HepG2 (cell line): Measurements from ENCODE around the gene RPL36AL. TPM values are rescaled to one million over a fixed set of nuclear protein-coding genes. Genes with fewer than 3 reads are reported as not detected.
A peak's percentile ranks its signal among the peaks of the same experiment; 100 is the strongest.

Experiments used
- BATF2 ChIP-seq: sonication (generic); formaldehyde crosslinking; IDR thresholded peaks from 2 replicates; pipeline ENCODE4 v1.8.0; 2022; ENCODE audit warnings: mild to moderate bottlenecking, missing genetic modification reagents, moderate library complexity
- CENPX ChIP-seq: sonication (generic); formaldehyde crosslinking; IDR thresholded peaks from 2 replicates; pipeline ENCODE4 v1.9.0; 2021; ENCODE audit warnings: mild to moderate bottlenecking, missing genetic modification reagents, moderate library complexity
- FUBP1 ChIP-seq: sonication (generic); formaldehyde crosslinking; IDR thresholded peaks from 2 replicates; pipeline ENCODE4 v1.5.1; 2020; ENCODE audit warnings: missing genetic modification reagents, mild to moderate bottlenecking, borderline replicate concordance
- HMGXB4 ChIP-seq, 2 experiments: sonication (generic) in 1 of 2; formaldehyde crosslinking in 1 of 2; IDR thresholded peaks; 2 replicates each; pipeline versions ENCODE4 v1.4.0 to v1.6.1; 2018 to 2020; ENCODE audit warnings: missing genetic modification reagents in 2 of 2, borderline replicate concordance in 1 of 2, low read depth in 1 of 2, mild to moderate bottlenecking in 1 of 2, missing biosample characterization in 1 of 2
- MAF1 ChIP-seq: sonication (generic); formaldehyde crosslinking; IDR thresholded peaks from 2 replicates; pipeline ENCODE4 v1.5.0; 2020; ENCODE audit warnings: missing genetic modification reagents, borderline replicate concordance
- SMC3 ChIP-seq: IDR thresholded peaks from 2 replicates; pipeline ENCODE4 v1.6.1; 2011; ENCODE audit warnings: low read length, improper control_type of control experiment
- XRCC5 ChIP-seq: fragments of 200-400 bp; formaldehyde crosslinking; optimal IDR thresholded peaks from 2 replicates; pipeline ENCODE3; 2017; ENCODE audit warnings: mild to moderate bottlenecking, low read length
- ZEB1 ChIP-seq: IDR thresholded peaks from 2 replicates; pipeline ENCODE4 v1.6.1; 2012; ENCODE audit warnings: mild to moderate bottlenecking, low read depth, inconsistent platforms; ENCODE audit not compliant: insufficient replicate concordance
- ZNF567 ChIP-seq: sonication (generic); formaldehyde crosslinking; IDR thresholded peaks from 2 replicates; pipeline ENCODE4 v1.8.1; 2023; ENCODE audit warnings: mild to moderate bottlenecking, missing genetic modification reagents, borderline replicate concordance
- ZNF7 ChIP-seq: IDR thresholded peaks from 2 replicates; pipeline ENCODE4 v1.6.1; 2016; ENCODE audit warnings: missing biosample characterization, missing genetic modification reagents
- polyA plus RNA-seq, 8 experiments: library from polyadenylated mRNA; depleted of rRNA in 3 of 8; stranded (reverse) in 7 of 8; unstranded in 1 of 8; fragments of >200 nt; fragmentation: Illumina TruSeq in 4 of 8; extraction: Trizol in 4 of 8; gene quantifications; 2 replicates each; pipeline versions ENCODE4 v1.2.1 to v1.2.3, GENCODE V29; 2011 to 2016; ENCODE audit warnings: low read depth in 4 of 8, missing spikeins in 1 of 8, mixed read lengths in 1 of 8; ENCODE audit not compliant: insufficient read depth in 1 of 8
- total RNA-seq, 5 experiments: library from RNA; depleted of rRNA; stranded (reverse); fragments of >200 nt; fragmentation: Illumina TruSeq; extraction: Trizol; gene quantifications; 2 replicates each; pipeline ENCODE4 v1.2.3, GENCODE V29; 2016; ENCODE audit warnings: low read depth in 1 of 5
- TF ChIP-seq, protein P1 (sequence below): sonication (generic); formaldehyde crosslinking; IDR thresholded peaks from 2 replicates; pipeline ENCODE4 v1.5.0; 2020; ENCODE audit warnings: mild to moderate bottlenecking, missing genetic modification reagents
- TF ChIP-seq, protein P2 (sequence below): sonication (generic); formaldehyde crosslinking; conservative IDR thresholded peaks from 2 replicates; pipeline ENCODE4 v1.4.0; 2020; ENCODE audit warnings: mild to moderate bottlenecking, missing genetic modification reagents, moderate library complexity
- TF ChIP-seq, protein P3 (sequence below): sonication (generic); formaldehyde crosslinking; IDR thresholded peaks from 2 replicates; pipeline ENCODE4 v1.4.0; 2020; ENCODE audit warnings: missing genetic modification reagents, borderline replicate concordance

The RPL36AL gene
- total and polyA plus RNA-seq, 2 of the 13 experiments (the other 11 are each of a cell fraction or from before 2014, with no cell fraction given) = 90.0 to 294 TPM

GRCh38 chr14:49598485-49599300, 21.7 kb downstream of the RPL36AL start, which contains the start of gene LRR1 (continued):
- TF ChIP-seq, protein P1, sequence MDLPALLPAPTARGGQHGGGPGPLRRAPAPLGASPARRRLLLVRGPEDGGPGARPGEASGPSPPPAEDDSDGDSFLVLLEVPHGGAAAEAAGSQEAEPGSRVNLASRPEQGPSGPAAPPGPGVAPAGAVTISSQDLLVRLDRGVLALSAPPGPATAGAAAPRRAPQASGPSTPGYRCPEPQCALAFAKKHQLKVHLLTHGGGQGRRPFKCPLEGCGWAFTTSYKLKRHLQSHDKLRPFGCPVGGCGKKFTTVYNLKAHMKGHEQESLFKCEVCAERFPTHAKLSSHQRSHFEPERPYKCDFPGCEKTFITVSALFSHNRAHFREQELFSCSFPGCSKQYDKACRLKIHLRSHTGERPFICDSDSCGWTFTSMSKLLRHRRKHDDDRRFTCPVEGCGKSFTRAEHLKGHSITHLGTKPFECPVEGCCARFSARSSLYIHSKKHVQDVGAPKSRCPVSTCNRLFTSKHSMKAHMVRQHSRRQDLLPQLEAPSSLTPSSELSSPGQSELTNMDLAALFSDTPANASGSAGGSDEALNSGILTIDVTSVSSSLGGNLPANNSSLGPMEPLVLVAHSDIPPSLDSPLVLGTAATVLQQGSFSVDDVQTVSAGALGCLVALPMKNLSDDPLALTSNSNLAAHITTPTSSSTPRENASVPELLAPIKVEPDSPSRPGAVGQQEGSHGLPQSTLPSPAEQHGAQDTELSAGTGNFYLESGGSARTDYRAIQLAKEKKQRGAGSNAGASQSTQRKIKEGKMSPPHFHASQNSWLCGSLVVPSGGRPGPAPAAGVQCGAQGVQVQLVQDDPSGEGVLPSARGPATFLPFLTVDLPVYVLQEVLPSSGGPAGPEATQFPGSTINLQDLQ (CRISPR knock-in tag) = peak; percentile 81; the same call in 1 of the 2 replicates
- TF ChIP-seq ZNF7 (CRISPR knock-in tag) = no peak; the same call in 1 of the 2 replicates
- TF ChIP-seq, protein P2, sequence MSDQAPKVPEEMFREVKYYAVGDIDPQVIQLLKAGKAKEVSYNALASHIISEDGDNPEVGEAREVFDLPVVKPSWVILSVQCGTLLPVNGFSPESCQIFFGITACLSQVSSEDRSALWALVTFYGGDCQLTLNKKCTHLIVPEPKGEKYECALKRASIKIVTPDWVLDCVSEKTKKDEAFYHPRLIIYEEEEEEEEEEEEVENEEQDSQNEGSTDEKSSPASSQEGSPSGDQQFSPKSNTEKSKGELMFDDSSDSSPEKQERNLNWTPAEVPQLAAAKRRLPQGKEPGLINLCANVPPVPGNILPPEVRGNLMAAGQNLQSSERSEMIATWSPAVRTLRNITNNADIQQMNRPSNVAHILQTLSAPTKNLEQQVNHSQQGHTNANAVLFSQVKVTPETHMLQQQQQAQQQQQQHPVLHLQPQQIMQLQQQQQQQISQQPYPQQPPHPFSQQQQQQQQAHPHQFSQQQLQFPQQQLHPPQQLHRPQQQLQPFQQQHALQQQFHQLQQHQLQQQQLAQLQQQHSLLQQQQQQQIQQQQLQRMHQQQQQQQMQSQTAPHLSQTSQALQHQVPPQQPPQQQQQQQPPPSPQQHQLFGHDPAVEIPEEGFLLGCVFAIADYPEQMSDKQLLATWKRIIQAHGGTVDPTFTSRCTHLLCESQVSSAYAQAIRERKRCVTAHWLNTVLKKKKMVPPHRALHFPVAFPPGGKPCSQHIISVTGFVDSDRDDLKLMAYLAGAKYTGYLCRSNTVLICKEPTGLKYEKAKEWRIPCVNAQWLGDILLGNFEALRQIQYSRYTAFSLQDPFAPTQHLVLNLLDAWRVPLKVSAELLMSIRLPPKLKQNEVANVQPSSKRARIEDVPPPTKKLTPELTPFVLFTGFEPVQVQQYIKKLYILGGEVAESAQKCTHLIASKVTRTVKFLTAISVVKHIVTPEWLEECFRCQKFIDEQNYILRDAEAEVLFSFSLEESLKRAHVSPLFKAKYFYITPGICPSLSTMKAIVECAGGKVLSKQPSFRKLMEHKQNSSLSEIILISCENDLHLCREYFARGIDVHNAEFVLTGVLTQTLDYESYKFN (CRISPR knock-in tag) = peak; percentile 35
- TF ChIP-seq BATF2 = peak; percentile 81; the same call in 1 of the 2 replicates
- no peak for TF ChIP-seq SMC3
- TF ChIP-seq, protein P3, sequence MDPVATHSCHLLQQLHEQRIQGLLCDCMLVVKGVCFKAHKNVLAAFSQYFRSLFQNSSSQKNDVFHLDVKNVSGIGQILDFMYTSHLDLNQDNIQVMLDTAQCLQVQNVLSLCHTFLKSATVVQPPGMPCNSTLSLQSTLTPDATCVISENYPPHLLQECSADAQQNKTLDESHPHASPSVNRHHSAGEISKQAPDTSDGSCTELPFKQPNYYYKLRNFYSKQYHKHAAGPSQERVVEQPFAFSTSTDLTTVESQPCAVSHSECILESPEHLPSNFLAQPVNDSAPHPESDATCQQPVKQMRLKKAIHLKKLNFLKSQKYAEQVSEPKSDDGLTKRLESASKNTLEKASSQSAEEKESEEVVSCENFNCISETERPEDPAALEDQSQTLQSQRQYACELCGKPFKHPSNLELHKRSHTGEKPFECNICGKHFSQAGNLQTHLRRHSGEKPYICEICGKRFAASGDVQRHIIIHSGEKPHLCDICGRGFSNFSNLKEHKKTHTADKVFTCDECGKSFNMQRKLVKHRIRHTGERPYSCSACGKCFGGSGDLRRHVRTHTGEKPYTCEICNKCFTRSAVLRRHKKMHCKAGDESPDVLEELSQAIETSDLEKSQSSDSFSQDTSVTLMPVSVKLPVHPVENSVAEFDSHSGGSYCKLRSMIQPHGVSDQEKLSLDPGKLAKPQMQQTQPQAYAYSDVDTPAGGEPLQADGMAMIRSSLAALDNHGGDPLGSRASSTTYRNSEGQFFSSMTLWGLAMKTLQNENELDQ (CRISPR knock-in tag) = no peak
- no peak; the same call in 1 of the 2 replicates for TF ChIP-seq MAF1 (CRISPR knock-in tag)
- no peak for TF ChIP-seq CENPX
- TF ChIP-seq ZNF567 (CRISPR knock-in tag) = no peak
- TF ChIP-seq ZEB1 = no peak
- TF ChIP-seq FUBP1 (CRISPR knock-in tag) = no peak
- TF ChIP-seq HMGXB4 (CRISPR knock-in tag; IDR thresholded peaks at IDR 0.05; ENCODE audit: borderline replicate concordance in 1 of 2, low read depth in 1 of 2) = peak; percentile 96 to 98
- TF ChIP-seq XRCC5 = peak; percentile 62
